Mesodermal cell (in vitro differentiated cells): ENCODE measurements around the gene SERPINB3. TPM values are rescaled to one million over a fixed set of nuclear protein-coding genes. Genes with fewer than 3 reads are reported as not detected.
"Not testable (repeated sequence)": the region's sequence is repeated elsewhere in the genome, so short reads cannot be mapped to it uniquely, and the experiment has no call there.

ENCODE experiments used
- H3K27ac ChIP-seq: 2 replicates; pipeline ENCODE4 v1.7.0; 2013; ENCODE audit warnings: mild to moderate bottlenecking, low read depth, low read length, moderate library complexity; ENCODE audit not compliant: severe bottlenecking
- H3K36me3 ChIP-seq: 2 replicates; pipeline ENCODE4 v1.7.1; 2013; ENCODE audit warnings: mild to moderate bottlenecking, low read length, moderate library complexity; ENCODE audit not compliant: control insufficient read depth, insufficient read depth
- H3K4me1 ChIP-seq: one replicate; pipeline ENCODE4 v1.7.1; 2013; ENCODE audit warnings: mild to moderate bottlenecking, low read length; ENCODE audit not compliant: insufficient read depth, control insufficient read depth, poor library complexity, severe bottlenecking
- H3K4me3 ChIP-seq: 2 replicates; pipeline ENCODE4 v1.7.0; 2013; ENCODE audit warnings: low read length, control low read depth, mild to moderate bottlenecking; ENCODE audit not compliant: insufficient read depth, poor library complexity, severe bottlenecking; ENCODE audit errors: extremely low read depth
- H3K9me3 ChIP-seq: 2 replicates; pipeline ENCODE4 v1.7.1; 2013; ENCODE audit warnings: mild to moderate bottlenecking, low read length, moderate library complexity; ENCODE audit not compliant: control insufficient read depth
- whole genome bisulfite sequencing, 2 experiments: methylation state at CpG; one replicate each; pipeline ENCODE4 v1.1.5; 2013; ENCODE audit warnings: missing lambda C conversion rate in 2 of 2; ENCODE audit not compliant: insufficient coverage in 2 of 2; 5-methylcytosine and 5-hydroxymethylcytosine counted together
- polyA plus RNA-seq, 2 experiments: library from polyadenylated mRNA; stranded (reverse); fragments of 50-300 nt; gene quantifications; one replicate each; pipeline ENCODE4 v1.2.3, GENCODE V29; 2013

SERPINB3 gene
- not detected for polyA plus RNA-seq (2013, experiment 1 of 2)
- not detected for polyA plus RNA-seq (2013, experiment 2 of 2)

DNA sequence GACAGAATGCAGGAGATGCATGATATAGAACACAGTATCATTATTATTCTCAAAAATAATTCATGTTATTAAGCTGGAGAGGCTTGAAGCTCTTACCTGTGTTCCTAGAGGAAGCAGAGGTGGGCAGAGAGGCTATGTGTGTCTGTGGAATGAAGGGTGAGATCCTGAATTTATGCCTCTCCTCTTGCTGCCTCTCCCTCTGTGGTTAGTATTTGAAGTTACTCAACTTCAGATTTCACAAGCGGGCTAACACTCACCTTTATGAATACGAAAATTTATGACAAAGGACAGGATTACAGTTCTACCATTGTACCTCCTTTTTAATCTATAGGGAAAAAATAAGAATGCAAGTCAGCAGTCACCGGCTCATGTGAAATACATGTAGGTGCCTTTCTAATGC, at the start of gene SERPINB3:
TSS of gene SERPINB3 (minus strand) at position 144 of the 400 bp plus-strand sequence. CDS start 677 bp downstream, outside the sequence.
- no CpG with 5 or more reads among the region's 3 CpGs for WGBS, 2 experiments
- H3K27ac ChIP-seq: not testable (repeated sequence)

DNA sequence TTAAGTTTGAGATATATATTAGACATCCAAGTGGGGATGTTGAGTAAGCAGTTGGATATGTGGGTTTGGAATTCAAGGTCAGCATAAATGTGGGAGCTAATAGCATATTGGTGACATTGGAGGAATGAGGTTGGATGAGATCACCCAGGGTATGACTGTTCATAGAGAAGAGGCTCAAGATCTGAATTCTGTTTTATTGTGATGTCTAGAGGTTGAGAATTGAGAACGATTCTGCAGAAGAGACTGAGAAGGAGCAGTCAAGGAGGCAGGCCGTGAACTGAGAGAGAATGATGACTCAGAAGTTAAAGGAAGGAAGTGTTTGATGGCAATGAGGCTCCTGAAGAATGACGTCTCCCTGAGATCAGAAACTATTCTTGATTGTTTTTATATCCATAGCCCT, 47.0 kb upstream of the SERPINB3 start:
- WGBS, 2 experiments: 82 to 95% methylated on average over 2 of the region's 3 CpGs

More for the DNA sequence above, at the start of gene SERPINB3:
- H3K4me3 ChIP-seq, H3K9me3 ChIP-seq, H3K36me3 ChIP-seq, H3K4me1 ChIP-seq: not testable (repeated sequence)

DNA sequence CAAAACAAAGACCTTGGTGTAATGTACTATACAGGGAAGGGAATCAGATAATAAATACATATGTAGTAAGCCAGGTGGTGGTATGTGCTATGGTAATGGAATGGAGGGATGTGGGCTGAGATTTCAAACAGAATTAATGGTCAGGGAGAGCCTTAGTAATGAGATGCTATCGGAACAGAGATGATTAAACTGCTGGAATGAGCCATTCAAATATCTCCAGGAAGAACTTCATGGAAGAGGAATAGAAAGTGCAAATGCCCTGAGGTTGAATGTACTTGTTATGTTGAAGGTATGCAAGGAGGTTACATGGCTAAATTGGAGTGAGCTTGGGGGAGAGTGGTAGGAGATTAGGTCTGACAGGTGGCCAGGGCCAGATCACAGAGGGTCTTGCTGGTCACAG, 46.1 kb upstream of the SERPINB3 start:
- no peaks in the 10 kb centered on the region for H3K36me3 ChIP-seq
- no peaks in the 10 kb centered on the region for H3K4me1 ChIP-seq
- H3K4me3 ChIP-seq: no peak overlapping the region
- no peaks in the 10 kb centered on the region for H3K9me3 ChIP-seq
- WGBS, 2 experiments: 89% methylated on average over 1 of the region's 1 CpG; no CpG with 5 or more reads in 1 of the 2 experiments
- H3K27ac ChIP-seq: no peak overlapping the region

More for the DNA sequence above, 47.0 kb upstream of the SERPINB3 start:
- H3K27ac ChIP-seq: no peak overlapping the region
- H3K4me3 ChIP-seq: no peak overlapping the region
- no peaks in the 10 kb centered on the region for H3K4me1 ChIP-seq
- H3K9me3 ChIP-seq: peaks cover 5% of the 10 kb centered on the region
- H3K36me3 ChIP-seq: no peaks in the 10 kb centered on the region

DNA sequence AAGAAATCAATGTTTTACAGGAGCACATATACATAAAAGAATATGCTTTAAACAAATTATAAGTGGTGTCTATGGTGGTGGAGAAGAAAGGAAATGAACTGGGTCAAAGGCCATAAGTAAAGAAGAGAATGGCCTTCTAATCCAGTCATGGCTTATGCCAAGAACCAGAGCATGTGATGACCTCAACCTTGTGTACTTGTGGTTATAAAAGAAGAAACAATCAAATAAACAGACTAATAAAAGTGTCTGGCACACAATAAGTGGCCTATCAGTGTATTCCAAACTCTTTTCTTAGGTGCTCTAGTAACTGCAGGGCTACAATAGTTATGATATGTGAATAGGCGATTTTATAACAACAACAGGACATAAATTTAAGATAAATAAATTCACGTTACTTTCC, 43.7 kb upstream of the SERPINB3 start:
- no peak overlapping the region for H3K27ac ChIP-seq

DNA sequence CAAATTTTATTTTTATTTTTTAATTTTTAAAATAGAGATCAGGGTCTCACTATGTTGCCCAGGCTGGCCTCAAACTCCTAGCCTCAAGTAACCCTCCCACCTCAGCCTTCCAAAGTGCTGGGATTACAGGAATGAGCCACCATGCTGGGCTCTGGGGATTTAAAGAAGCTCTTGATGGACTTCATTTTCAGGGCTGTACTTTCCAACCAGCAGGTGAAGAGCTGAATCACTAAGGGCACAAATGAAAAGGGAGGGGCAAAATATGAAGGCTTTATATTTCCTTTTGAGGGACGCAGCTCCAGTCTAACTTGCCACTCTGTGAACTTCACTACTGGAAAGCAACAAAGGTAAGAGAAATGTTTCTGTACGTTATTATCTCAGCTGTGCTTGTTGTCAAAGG, 41.0 kb upstream of the SERPINB3 start, which contains the start of gene SERPINB11:
TSS of gene SERPINB11 (plus strand) at position 301 of the 400 bp plus-strand sequence. CDS start 7,234 bp downstream, outside the sequence.
- 100% methylated on average over 2 of the region's 2 CpGs; no CpG with 5 or more reads in 1 of the 2 experiments for WGBS, 2 experiments

More for the DNA sequence above, 43.7 kb upstream of the SERPINB3 start:
- H3K36me3 ChIP-seq: no peaks in the 10 kb centered on the region
- no CpG with 5 or more reads among the region's 2 CpGs for WGBS, 2 experiments
- no peaks in the 10 kb centered on the region for H3K4me1 ChIP-seq
- no peak overlapping the region for H3K4me3 ChIP-seq
- H3K9me3 ChIP-seq: no peaks in the 10 kb centered on the region

DNA sequence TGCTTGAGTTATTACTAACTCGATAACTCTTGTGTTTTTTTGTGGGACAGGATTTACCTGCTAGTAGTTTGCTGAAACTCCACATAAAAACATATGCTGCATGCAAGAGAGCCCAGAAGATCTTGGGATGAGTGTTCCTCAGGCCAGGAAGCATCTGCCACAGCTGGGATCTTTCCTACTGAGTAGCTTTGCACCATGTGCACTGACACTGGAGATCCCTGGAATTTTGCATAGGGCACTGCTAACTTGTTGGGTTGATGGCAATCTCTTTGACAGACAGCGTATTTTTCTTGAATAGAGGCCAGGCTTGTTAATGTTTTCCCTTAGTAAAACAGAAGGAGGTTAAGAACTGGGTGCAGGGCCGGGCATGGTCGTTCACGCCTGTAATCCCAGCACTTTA, 40.3 kb upstream of the SERPINB3 start:
- 75 to 100% methylated on average over 1 of the region's 5 CpGs for WGBS, 2 experiments
- Histone ChIP-seq H3K27ac (no peak overlapping the region), H3K4me3 (no peak overlapping the region), H3K9me3 (no peaks in the 10 kb centered on the region), H3K4me1 (no peaks in the 10 kb centered on the region), H3K36me3 (no peaks in the 10 kb centered on the region)

More for the DNA sequence above, 41.0 kb upstream of the SERPINB3 start, which contains the start of gene SERPINB11:
- Histone ChIP-seq H3K9me3 (no peaks in the 10 kb centered on the region), H3K4me1 (no peaks in the 10 kb centered on the region), H3K4me3 (no peak within 1 kb of the TSS), H3K36me3 (no peaks in the 10 kb centered on the region), H3K27ac (no peak within 1 kb of the TSS)

DNA sequence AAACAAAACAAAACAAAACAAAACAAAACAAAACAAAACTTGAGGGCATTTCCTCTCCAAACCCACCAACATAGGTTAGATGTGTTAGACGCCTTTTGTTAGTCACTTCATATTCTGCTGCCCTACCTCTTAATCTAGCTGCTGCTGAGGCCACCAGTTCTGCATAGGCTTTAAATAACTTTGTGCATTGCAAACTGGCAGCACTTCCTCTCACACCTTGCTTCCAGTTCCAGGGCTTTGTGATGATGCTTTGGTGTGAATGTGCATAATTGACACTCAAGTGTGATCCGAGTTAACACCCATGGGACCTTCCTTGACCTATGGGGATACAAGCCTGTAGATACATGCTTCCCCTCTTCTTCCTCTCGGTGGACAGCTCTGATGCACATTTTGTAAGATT, 38.8 kb upstream of the SERPINB3 start:
- Histone ChIP-seq H3K27ac (peak overlapping the region; percentile 43), H3K4me3 (no peak overlapping the region), H3K36me3 (no peaks in the 10 kb centered on the region), H3K4me1 (no peaks in the 10 kb centered on the region), H3K9me3 (no peaks in the 10 kb centered on the region)
- WGBS, 2 experiments: 83 to 86% methylated on average over 1 to 2 of the region's 3 CpGs

DNA sequence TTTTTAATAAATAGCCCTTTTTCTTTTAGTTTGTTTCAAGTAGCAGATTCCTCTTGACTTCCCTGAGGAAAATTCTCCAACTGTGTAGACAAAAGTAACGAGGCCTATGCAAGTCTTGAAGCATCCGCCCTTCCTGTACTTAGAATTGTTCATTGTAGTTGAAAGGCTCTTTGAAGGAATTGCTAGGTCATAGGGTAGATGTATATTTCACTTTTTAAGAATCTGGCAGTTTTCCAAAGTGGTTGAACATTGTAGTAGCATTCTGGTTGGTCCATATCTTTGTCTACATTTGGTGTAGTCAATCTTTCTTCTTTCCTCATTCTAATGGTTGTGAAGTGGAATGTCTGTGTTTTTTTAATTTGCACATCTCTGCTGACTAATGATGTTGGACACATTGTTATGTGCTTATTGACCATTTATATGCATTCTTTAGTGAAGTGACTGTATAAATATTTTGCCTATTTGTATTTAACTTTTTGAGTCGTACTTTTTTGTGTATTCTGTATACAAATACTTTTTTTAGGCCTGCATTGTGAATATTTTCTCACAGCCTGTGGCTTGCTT, 35.5 kb upstream of the SERPINB3 start:
- H3K27ac ChIP-seq: peak overlapping the region; percentile 17
- H3K4me3 ChIP-seq: no peak overlapping the region
- H3K36me3 ChIP-seq: no peaks in the 10 kb centered on the region
- 100% methylated on average over 1 to 2 of the region's 3 CpGs for WGBS, 2 experiments
- H3K9me3 ChIP-seq: no peaks in the 10 kb centered on the region
- H3K4me1 ChIP-seq: no peaks in the 10 kb centered on the region

DNA sequence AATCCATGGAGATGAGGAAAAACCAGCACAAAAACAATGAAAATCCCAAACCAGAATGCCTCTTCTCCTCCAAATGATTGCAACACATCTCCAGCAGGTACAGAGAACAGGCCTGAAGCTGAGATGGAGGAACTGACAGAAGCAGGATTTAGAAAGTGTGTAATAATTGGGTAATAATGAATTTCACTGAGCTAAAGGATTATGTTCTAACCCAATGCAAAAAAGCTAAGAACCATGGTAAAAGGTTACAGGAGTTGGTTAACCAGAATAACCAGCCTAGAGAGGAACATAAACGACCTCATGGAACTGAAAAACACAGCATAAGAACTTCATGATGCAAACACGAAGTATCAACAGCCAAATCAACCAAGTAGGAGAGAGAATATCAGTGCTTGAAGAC, 27.4 kb upstream of the SERPINB3 start:
- H3K9me3 ChIP-seq: peaks cover 4% of the 10 kb centered on the region
- no peak overlapping the region for H3K27ac ChIP-seq
- H3K4me3 ChIP-seq: no peak overlapping the region
- WGBS, 2 experiments: 60% methylated on average over 1 of the region's 2 CpGs; no CpG with 5 or more reads in 1 of the 2 experiments
- no peaks in the 10 kb centered on the region for H3K36me3 ChIP-seq
- H3K4me1 ChIP-seq: no peaks in the 10 kb centered on the region

DNA sequence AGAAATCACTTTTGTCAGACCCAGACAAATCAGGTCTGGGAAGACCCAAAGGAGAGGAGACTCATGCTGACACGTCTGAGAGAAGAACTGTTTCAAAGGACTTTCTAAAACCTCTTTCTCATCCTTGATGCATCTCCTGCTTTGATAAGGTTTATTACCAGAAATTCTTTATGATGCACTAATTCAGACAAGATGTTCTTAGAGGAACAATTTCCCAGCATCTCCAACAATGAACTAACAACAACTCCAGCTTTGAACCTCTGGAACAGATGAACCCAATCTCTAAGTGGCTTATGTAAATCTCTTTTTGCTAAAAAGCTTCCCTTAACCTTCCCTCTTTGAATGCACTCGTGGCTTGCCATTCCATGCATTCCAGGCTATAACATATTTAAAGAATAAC, 25.2 kb upstream of the SERPINB3 start:
- H3K36me3 ChIP-seq: no peaks in the 10 kb centered on the region
- WGBS, 2 experiments: no CpG with 5 or more reads among the region's 2 CpGs

DNA sequence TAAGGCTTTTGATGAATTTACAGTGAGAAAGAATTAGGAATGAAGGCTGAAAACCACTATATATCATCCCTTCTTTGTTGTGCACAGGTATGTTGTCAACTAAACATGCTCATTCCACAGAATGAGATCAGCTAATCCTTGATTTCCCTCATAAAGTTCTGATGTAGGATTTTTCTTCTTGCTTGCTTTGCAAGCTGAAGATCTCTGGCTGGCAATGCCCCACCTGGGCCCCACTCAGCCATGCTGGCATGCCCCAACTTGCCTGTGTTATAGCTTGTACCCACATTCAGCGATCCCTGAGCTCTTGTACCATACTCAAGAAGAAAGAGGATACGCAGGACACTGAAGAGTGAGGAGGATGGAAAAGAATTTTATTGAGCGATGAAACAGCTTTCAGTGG, 23.0 kb upstream of the SERPINB3 start:
- Histone ChIP-seq H3K4me1 (peaks cover 11% of the 10 kb centered on the region), H3K4me3 (no peak overlapping the region), H3K9me3 (no peaks in the 10 kb centered on the region), H3K27ac (no peak overlapping the region), H3K36me3 (no peaks in the 10 kb centered on the region)
- 86 to 100% methylated on average over 1 to 2 of the region's 3 CpGs for WGBS, 2 experiments

More for the DNA sequence above, 25.2 kb upstream of the SERPINB3 start:
- peaks cover 4% of the 10 kb centered on the region for H3K9me3 ChIP-seq
- no peak overlapping the region for H3K4me3 ChIP-seq
- H3K27ac ChIP-seq: no peak overlapping the region
- peaks cover 11% of the 10 kb centered on the region for H3K4me1 ChIP-seq
